Measurements from ENCODE around the gene DISC1. TPM values are rescaled to one million over a fixed set of nuclear protein-coding genes. Genes with fewer than 3 reads are reported as not detected.

Gene DISC1
- total RNA-seq, 1 experiment from 2014 or later: 2.1 TPM

GRCh38 chr1:231603598-231604275, 22.9 kb upstream of the DISC1 start:
- ChIA-PET CTCF (interaction anchor here (0.6 to 10.5 kb wide), 23 partner anchors 8 to 1279 kb away, joined by 3 to 87 read pairs (median 4); no protein-coding TSS in a partner anchor), POLR2A (interaction anchor here (3.9 kb wide), 1 partner anchor 245 kb away, joined by 22 read pairs; no protein-coding TSS in a partner anchor)
- H3K36me3 Mint-ChIP-seq (ENCODE audit: insufficient read depth, unreplicated experiment): no peaks in the 10 kb centered on the region
- no TSS peak for BruUV-seq (replicated peaks)
- intact Hi-C loops (cut with micrococcal nuclease): loop anchor here (1.0 to 5.0 kb wide), 5 partner anchors 246 to 971 kb away; no protein-coding TSS in a partner anchor
- peak overlapping the region; percentile 84 for H3K4me3 Mint-ChIP-seq (ENCODE audit: unreplicated experiment)
- peaks cover 26% of the 10 kb centered on the region for H3K27me3 Mint-ChIP-seq (ENCODE audit: insufficient read depth, unreplicated experiment)
- no peaks in the 10 kb centered on the region for H3K9me3 Mint-ChIP-seq (ENCODE audit: unreplicated experiment)
- peak; percentile 84 for DNase-seq (ENCODE audit: unreplicated experiment)
- peak overlapping the region; percentile 66 for H3K27ac Mint-ChIP-seq (ENCODE audit: low read depth, unreplicated experiment)
- peak; percentile 91 for TF ChIP-seq CTCF (IDR thresholded peaks at IDR 0.05; ENCODE audit: unreplicated experiment)
- H3K4me1 Mint-ChIP-seq (ENCODE audit: insufficient read depth, unreplicated experiment): peaks cover 12% of the 10 kb centered on the region

GRCh38 chr1:231604276-231604621, 22.3 kb upstream of the DISC1 start:
- Mint-ChIP-seq H3K27ac (ENCODE audit: low read depth, unreplicated experiment) (peak overlapping the region; percentile 66), H3K4me1 (ENCODE audit: insufficient read depth, unreplicated experiment) (peaks cover 12% of the 10 kb centered on the region), H3K4me3 (ENCODE audit: unreplicated experiment) (peak overlapping the region; percentile 84), H3K27me3 (ENCODE audit: insufficient read depth, unreplicated experiment) (peaks cover 26% of the 10 kb centered on the region), H3K36me3 (ENCODE audit: insufficient read depth, unreplicated experiment) (no peaks in the 10 kb centered on the region), H3K9me3 (ENCODE audit: unreplicated experiment) (no peaks in the 10 kb centered on the region)
- TF ChIP-seq CTCF (IDR thresholded peaks at IDR 0.05; ENCODE audit: unreplicated experiment): no peak
- no TSS peak for BruUV-seq (replicated peaks)
- intact Hi-C loops (cut with micrococcal nuclease): loop anchor here (1.0 to 5.0 kb wide), 5 partner anchors 247 to 972 kb away; no protein-coding TSS in a partner anchor
- no peak for DNase-seq (ENCODE audit: unreplicated experiment)
- ChIA-PET CTCF (interaction anchor here (0.6 to 10.5 kb wide), 5 partner anchors 15 to 733 kb away, joined by 3 to 87 read pairs (median 4); no protein-coding TSS in a partner anchor), POLR2A (no interaction called here)

- intact Hi-C loops (cut with micrococcal nuclease): no loop called here
- H3K27me3 Mint-ChIP-seq (ENCODE audit: insufficient read depth, unreplicated experiment): peaks cover 36% of the 10 kb centered on the region
- DNase-seq (ENCODE audit: unreplicated experiment): no peak
- POLR2A ChIA-PET: interaction anchor here (0.6 to 2.4 kb wide), 9 partner anchors 11 to 1939 kb away, joined by 3 to 19 read pairs (median 3); partner anchors contain the start of genes ARV1, EXOC8, SPRTN and TTC13
- H3K4me1 Mint-ChIP-seq (ENCODE audit: insufficient read depth, unreplicated experiment): peaks cover 12% of the 10 kb centered on the region
- no TSS peak for BruUV-seq (replicated peaks)
- no peak for TF ChIP-seq CTCF (IDR thresholded peaks at IDR 0.05; ENCODE audit: unreplicated experiment)
- H3K27ac Mint-ChIP-seq (ENCODE audit: low read depth, unreplicated experiment): no peak overlapping the region
- no peaks in the 10 kb centered on the region for H3K36me3 Mint-ChIP-seq (ENCODE audit: insufficient read depth, unreplicated experiment)
- no peak overlapping the region for H3K4me3 Mint-ChIP-seq (ENCODE audit: unreplicated experiment)
- H3K9me3 Mint-ChIP-seq (ENCODE audit: unreplicated experiment): no peaks in the 10 kb centered on the region
- CTCF ChIA-PET: interaction anchor here (0.5 to 10.5 kb wide), 19 partner anchors 13 to 1296 kb away, joined by 3 to 87 read pairs (median 3); no protein-coding TSS in a partner anchor
Observed at GRCh38 chr1:231605149-231606100, 21.2 kb upstream of the DISC1 start.

Data from MCF 10A (cell line).